ENCODE results near the gene PLCG2.

The PLCG2 gene

DNA sequence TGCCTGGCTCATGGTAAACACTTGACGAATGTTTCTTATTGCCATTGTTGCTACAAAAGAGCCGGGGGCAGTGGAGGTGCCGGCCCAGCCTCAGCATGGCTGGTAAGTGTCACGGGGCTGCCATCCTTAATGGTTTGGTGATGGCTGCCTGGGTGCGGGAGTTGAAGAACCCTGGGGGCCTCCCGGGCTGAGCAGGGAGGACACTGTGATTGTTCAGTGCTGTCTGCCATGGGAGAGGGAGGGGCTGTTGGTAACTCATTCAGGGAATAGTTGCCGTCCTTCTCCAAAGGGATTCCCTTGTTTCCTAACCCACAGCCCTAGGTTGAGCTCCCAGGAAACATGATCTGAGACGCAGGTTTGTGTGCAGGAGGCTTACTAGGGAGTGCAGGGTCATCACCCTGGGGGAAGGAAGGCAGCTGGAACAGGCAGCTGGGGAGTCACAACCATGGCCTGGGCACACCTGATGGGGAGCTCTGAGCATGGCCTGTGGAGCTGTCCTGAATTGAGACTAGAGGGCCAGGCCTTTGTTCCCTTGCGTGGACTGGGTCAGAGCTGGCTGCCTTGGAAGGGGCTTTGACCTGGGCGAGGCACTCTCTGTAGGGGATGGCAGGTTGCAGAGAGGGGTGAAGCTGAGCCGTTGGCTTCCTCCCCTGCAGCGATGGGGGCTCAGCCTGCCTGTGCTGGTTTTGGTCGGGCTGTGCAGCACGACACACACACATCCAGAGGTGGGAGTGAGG lies 85.7 kb downstream of the PLCG2 start:
- H4K20me1 ChIP-seq, result peaks cover 0 to 64% (median 0%) of the 10 kb centered on the region in 11 experiments; a peak in 9 of 22 replicates
- no peaks in the 10 kb centered on the region for H3K27me3 ChIP-seq
- no peak overlapping the region for H3K4me2 ChIP-seq
- H3K27ac ChIP-seq, result no peak overlapping the region; a peak in 1 of 22 replicates
- no peak overlapping the region for H3K9ac ChIP-seq
- H3K4me3 ChIP-seq, result no peak overlapping the region
- peaks cover 7 to 30% (median 16%) of the 10 kb centered on the region in 10 experiments; a peak in 16 of 20 replicates for H3K4me1 ChIP-seq
- TF ChIP-seq Cebpa-rat (IDR thresholded peaks at IDR 0.05), result no peak
- peaks cover 30 to 87% (median 58%) of the 10 kb centered on the region in 11 experiments; a peak in 21 of 22 replicates for H3K36me3 ChIP-seq
- H3K9me3 ChIP-seq (replicated peaks in 1 of 11), result no peaks in the 10 kb centered on the region

- H4K20me1 ChIP-seq, result peaks cover 0 to 59% (median 0%) of the 10 kb centered on the region in 11 experiments; a peak in 9 of 22 replicates
- TF ChIP-seq Cebpa-rat (IDR thresholded peaks at IDR 0.05), result no peak
- H3K27ac ChIP-seq, result peak overlapping the region in 2 of 11 experiments; percentile 7 to 22; a peak in 1 of 22 replicates
Observed at GRCh38 chr16:81866820-81867440, 87.8 kb downstream of the PLCG2 start.

GRCh38 chr16:81868057-81868748 lies 89.1 kb downstream of the PLCG2 start:
- Histone ChIP-seq H3K4me3 (no peak overlapping the region), H3K9ac (no peak overlapping the region), H3K36me3 (peaks cover 18 to 86% (median 55%) of the 10 kb centered on the region in 11 experiments; a peak in 19 of 22 replicates), H3K4me2 (no peak overlapping the region), H3K9me3 (replicated peaks in 1 of 11) (no peaks in the 10 kb centered on the region), H3K27me3 (no peaks in the 10 kb centered on the region), H3K4me1 (peaks cover 12 to 27% (median 13%) of the 10 kb centered on the region in 10 experiments; a peak in 19 of 20 replicates), H4K20me1 (peaks cover 0 to 56% (median 0%) of the 10 kb centered on the region in 11 experiments; a peak in 9 of 22 replicates), H3K27ac (no peak overlapping the region)
- no peak for TF ChIP-seq Cebpa-rat (IDR thresholded peaks at IDR 0.05)

More at GRCh38 chr16:81866820-81867440, 87.8 kb downstream of the PLCG2 start:
- no peaks in the 10 kb centered on the region for H3K9me3 ChIP-seq (replicated peaks in 1 of 11)
- peaks cover 7 to 27% (median 9%) of the 10 kb centered on the region in 10 experiments; a peak in 14 of 20 replicates for H3K4me1 ChIP-seq
- no peaks in the 10 kb centered on the region for H3K27me3 ChIP-seq
- 0 out of 22 replicates have a peak overlapping the region, but pooled peaks of 1 of the 11 experiments have one; percentile 3 for H3K9ac ChIP-seq
- peaks cover 20 to 88% (median 58%) of the 10 kb centered on the region in 11 experiments; a peak in 20 of 22 replicates for H3K36me3 ChIP-seq
- peak overlapping the region in 3 of 11 experiments; percentile 16 to 23 (median 19); a peak in 3 of 22 replicates for H3K4me2 ChIP-seq
- no peak overlapping the region for H3K4me3 ChIP-seq

DNA sequence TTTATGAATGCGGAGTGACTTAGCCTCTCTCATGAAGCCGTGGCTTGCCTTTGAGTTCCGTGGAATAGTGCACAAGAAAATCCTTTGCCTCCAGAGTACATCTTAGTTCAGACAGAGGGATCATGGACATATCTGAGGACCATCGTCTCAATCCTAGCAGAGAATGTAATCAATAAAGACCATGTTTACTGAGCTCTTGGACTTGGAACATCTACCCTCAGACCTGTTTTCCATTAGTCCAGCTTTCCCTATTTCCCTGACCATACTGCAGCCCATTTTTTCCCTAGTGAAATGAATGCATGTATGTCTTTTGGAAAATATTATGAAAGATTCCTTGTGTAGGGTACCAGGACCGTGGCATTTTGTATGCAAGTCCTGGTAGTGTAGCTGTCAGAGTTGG lies 90.2 kb downstream of the PLCG2 start:
- Histone ChIP-seq H3K27ac (no peak overlapping the region), H3K9me3 (replicated peaks in 1 of 11) (no peaks in the 10 kb centered on the region), H3K27me3 (no peaks in the 10 kb centered on the region), H3K9ac (no peak overlapping the region), H3K36me3 (peaks cover 18 to 77% (median 49%) of the 10 kb centered on the region in 11 experiments; a peak in 19 of 22 replicates), H3K4me2 (no peak overlapping the region), H4K20me1 (peaks cover 0 to 45% (median 0%) of the 10 kb centered on the region in 11 experiments; a peak in 9 of 22 replicates), H3K4me1 (peaks cover 10 to 26% (median 15%) of the 10 kb centered on the region in 10 experiments; a peak in 18 of 20 replicates), H3K4me3 (no peak overlapping the region)
- TF ChIP-seq Cebpa-rat (IDR thresholded peaks at IDR 0.05), result no peak

GRCh38 chr16:81873206-81873605 lies 94.1 kb downstream of the PLCG2 start:
- no peak for TF ChIP-seq Cebpa-rat (IDR thresholded peaks at IDR 0.05)
- H3K9me3 ChIP-seq (replicated peaks in 1 of 11), result no peaks in the 10 kb centered on the region
- H4K20me1 ChIP-seq, result peaks cover 0 to 22% (median 0%) of the 10 kb centered on the region in 11 experiments; a peak in 2 of 22 replicates
- no peak overlapping the region for H3K27ac ChIP-seq
- H3K4me1 ChIP-seq, result peaks cover 10 to 17% (median 14%) of the 10 kb centered on the region in 10 experiments; a peak in 17 of 20 replicates
- H3K27me3 ChIP-seq, result no peaks in the 10 kb centered on the region
- H3K9ac ChIP-seq, result no peak overlapping the region
- no peak overlapping the region for H3K4me3 ChIP-seq
- H3K4me2 ChIP-seq, result peak overlapping the region in 2 of 11 experiments; percentile 6 to 11; a peak in 1 of 22 replicates
- peaks cover 16 to 78% (median 51%) of the 10 kb centered on the region in 11 experiments; a peak in 20 of 22 replicates for H3K36me3 ChIP-seq

DNA sequence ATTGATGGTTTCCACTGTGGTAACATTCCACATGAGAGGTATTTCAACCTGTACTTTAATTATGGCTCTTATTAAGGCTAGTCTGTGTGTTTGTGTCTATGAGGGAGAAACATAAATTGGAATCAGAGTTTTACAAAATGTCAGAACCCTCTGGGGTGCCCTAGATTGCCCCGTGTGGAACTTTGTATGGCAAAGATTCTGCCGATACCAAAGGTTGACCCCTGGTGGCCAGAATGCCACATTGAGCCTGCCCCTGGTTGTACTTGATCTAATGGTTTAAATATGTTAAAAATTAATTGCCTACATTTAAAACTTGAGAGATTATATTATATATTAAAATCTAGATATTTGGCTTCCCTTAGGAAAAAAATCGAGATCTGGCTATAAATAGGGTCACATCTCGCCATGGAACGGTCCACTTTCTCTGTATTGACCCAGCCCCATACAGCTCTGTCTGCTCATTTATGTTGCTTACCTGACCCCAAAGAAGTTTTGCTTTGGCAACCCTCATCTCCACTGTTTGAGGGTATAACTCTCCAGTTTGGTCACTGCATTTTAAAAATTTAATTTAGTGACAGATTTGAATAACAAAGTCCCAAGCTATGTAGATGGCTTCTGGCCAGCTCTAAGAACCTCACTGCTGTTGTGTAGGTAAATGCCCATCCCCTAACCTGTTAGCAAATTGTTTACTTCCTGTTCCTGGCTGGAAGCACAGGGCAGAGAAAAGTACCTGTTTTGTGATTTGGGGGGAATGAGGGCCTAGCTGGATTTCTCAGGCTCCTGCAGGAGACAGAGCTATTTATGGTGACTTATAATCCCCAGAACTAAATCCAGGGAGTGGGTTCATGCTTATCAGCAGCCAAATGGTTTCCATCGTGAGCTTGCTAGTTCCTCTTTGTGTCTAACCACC lies 95.0 kb downstream of the PLCG2 start:
- Histone ChIP-seq H3K4me2 (peak overlapping the region in 2 of 11 experiments; percentile 6 to 11; a peak in 1 of 22 replicates), H3K27me3 (no peaks in the 10 kb centered on the region), H3K4me1 (peaks cover 10 to 17% (median 14%) of the 10 kb centered on the region in 10 experiments; a peak in 17 of 20 replicates), H3K27ac (no peak overlapping the region), H3K9me3 (replicated peaks in 1 of 11) (no peaks in the 10 kb centered on the region), H3K4me3 (no peak overlapping the region), H3K9ac (no peak overlapping the region), H3K36me3 (peaks cover 11 to 78% (median 47%) of the 10 kb centered on the region in 11 experiments; a peak in 20 of 22 replicates), H4K20me1 (peaks cover 0 to 22% (median 0%) of the 10 kb centered on the region in 11 experiments; a peak in 4 of 22 replicates)
- no peak for TF ChIP-seq Cebpa-rat (IDR thresholded peaks at IDR 0.05)

DNA sequence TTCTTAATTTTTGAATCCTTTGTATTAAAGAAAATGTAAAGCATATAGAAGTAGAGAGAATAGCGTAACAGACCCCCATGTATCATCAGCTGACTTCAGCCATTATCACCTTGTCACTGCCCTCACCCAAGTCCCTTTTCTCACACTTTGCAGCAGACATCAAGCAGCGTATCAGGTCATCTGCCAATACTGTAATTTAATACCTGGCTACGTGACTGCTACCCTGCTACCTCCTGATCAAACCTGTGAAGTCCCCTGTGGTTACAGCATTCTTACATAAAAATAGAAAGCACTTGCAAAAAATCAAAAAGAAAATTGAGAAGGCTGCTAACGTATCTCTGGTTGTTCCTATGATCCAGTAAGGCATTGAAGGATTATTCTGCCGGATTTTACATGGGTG lies 96.4 kb downstream of the PLCG2 start:
- H4K20me1 ChIP-seq, result peaks cover 0 to 26% (median 0%) of the 10 kb centered on the region in 11 experiments; a peak in 5 of 22 replicates
- no peak overlapping the region for H3K9ac ChIP-seq
- H3K27me3 ChIP-seq, result no peaks in the 10 kb centered on the region
- TF ChIP-seq Cebpa-rat (IDR thresholded peaks at IDR 0.05), result no peak
- H3K4me1 ChIP-seq, result peaks cover 7 to 17% (median 13%) of the 10 kb centered on the region in 10 experiments; a peak in 17 of 20 replicates
- no peak overlapping the region for H3K4me2 ChIP-seq
- no peak overlapping the region for H3K4me3 ChIP-seq
- no peaks in the 10 kb centered on the region for H3K9me3 ChIP-seq (replicated peaks in 1 of 11)
- peaks cover 11 to 78% (median 48%) of the 10 kb centered on the region in 11 experiments; a peak in 18 of 22 replicates for H3K36me3 ChIP-seq
- H3K27ac ChIP-seq, result no peak overlapping the region

Data from BLaER1 treated with 17β-estradiol and CSF1 and Interleukin-3, amounts not matched to agents 10 nM and 100 nM (cell line).